K562 (cell line): ENCODE data around the gene SLC35A4. TPM values are rescaled to one million over a fixed set of nuclear protein-coding genes. Genes with fewer than 3 reads are reported as not detected.

Experiments used
- FOXA1 ChIP-seq: fragments of 450-650 bp; IDR thresholded peaks from 2 replicates; pipeline ENCODE4 v1.6.1; 2016; ENCODE audit warnings: mild to moderate bottlenecking, borderline replicate concordance
- KDM5B ChIP-seq: fragments of 200-600 bp; sonication (generic); IDR thresholded peaks from 2 replicates; pipeline ENCODE4 v1.6.1; 2012; ENCODE audit warnings: low read depth, mild to moderate bottlenecking, moderate library complexity, low read length, control low read depth, inconsistent platforms; ENCODE audit not compliant: insufficient replicate concordance
- KLF13 ChIP-seq: fragments of 450-650 bp; IDR thresholded peaks from 2 replicates; pipeline ENCODE4 v1.6.1; 2016; ENCODE audit warnings: missing genetic modification characterization, low read depth, mild to moderate bottlenecking, missing compliant biosample characterization, moderate library complexity, borderline replicate concordance
- NFE2L1 ChIP-seq: fragments of 450-650 bp; IDR thresholded peaks from 2 replicates; pipeline ENCODE4 v1.6.1; 2016; ENCODE audit warnings: missing genetic modification characterization, low read depth, mild to moderate bottlenecking, missing compliant biosample characterization, moderate library complexity, borderline replicate concordance
- PHF8 ChIP-seq: fragments of 200-600 bp; sonication (generic); IDR thresholded peaks from 2 replicates; pipeline ENCODE4 v1.6.1; 2012; ENCODE audit warnings: mixed run types, mild to moderate bottlenecking, inconsistent platforms, low read length, moderate library complexity, borderline replicate concordance
- POU5F1 ChIP-seq: fragments of 150-350 bp; IDR thresholded peaks from 2 replicates; pipeline ENCODE4 v1.6.1; 2014; ENCODE audit warnings: borderline replicate concordance, low read length, low read depth, mild to moderate bottlenecking; ENCODE audit not compliant: partially characterized antibody
- SETDB1 ChIP-seq: IDR thresholded peaks from one replicate; pipeline ENCODE4 v1.6.1; 2012; ENCODE audit warnings: low read length, control low read depth, inconsistent platforms
- STAT5B ChIP-seq: fragments of 250-450 bp; sonication (Bioruptor Pico); IDR thresholded peaks from 2 replicates; pipeline ENCODE4 v1.8.0; 2021; ENCODE audit warnings: mild to moderate bottlenecking, inconsistent platforms
- TCF3 ChIP-seq: sonication (generic); formaldehyde crosslinking; IDR thresholded peaks from 2 replicates; pipeline ENCODE4 v1.4.0; 2020; ENCODE audit warnings: mild to moderate bottlenecking, missing genetic modification reagents
- ZBTB17 ChIP-seq: fragments of 450-650 bp; formaldehyde crosslinking; IDR thresholded peaks from 2 replicates; pipeline ENCODE4 v1.4.0; 2020; ENCODE audit warnings: mild to moderate bottlenecking
- ZC3H4 ChIP-seq: sonication (generic); formaldehyde crosslinking; IDR thresholded peaks from 2 replicates; pipeline ENCODE4 v1.9.0; 2021; ENCODE audit warnings: missing genetic modification reagents, borderline replicate concordance
- ZNF12 ChIP-seq: sonication (generic); formaldehyde crosslinking; IDR thresholded peaks from 2 replicates; pipeline ENCODE4 v1.4.0; 2020; ENCODE audit warnings: mild to moderate bottlenecking, missing genetic modification reagents
- ZNF184 ChIP-seq: sonication (generic); formaldehyde crosslinking; IDR thresholded peaks from 2 replicates; pipeline ENCODE4 v1.5.0; 2020; ENCODE audit warnings: missing genetic modification reagents
- polyA plus RNA-seq, 8 experiments: library from polyadenylated mRNA; depleted of rRNA in 4 of 8; stranded (reverse) in 5 of 8; unstranded in 3 of 8; fragments of >200 nt; fragmentation: Nextera tagmentation in 2 of 8; fragmentation: Illumina TruSeq in 1 of 8; extraction: Ambion mirVana in 2 of 8; extraction: Trizol in 1 of 8; gene quantifications; 2 replicates each; pipeline versions ENCODE4 v1.2.1 to v1.2.3, GENCODE V29; 2011 to 2014; ENCODE audit warnings: inconsistent platforms in 1 of 8, missing spikeins in 1 of 8
- total RNA-seq, 7 experiments: library from RNA; depleted of rRNA in 6 of 7; stranded (reverse); fragments of >200 nt in 6 of 7; fragmentation: Illumina TruSeq in 2 of 7; extraction: Trizol in 2 of 7; gene quantifications; 2 replicates each; pipeline versions ENCODE4 v1.2.1 to v1.2.3, GENCODE V29; 2011 to 2021; ENCODE audit warnings: low replicate concordance in 1 of 7
- TF ChIP-seq, protein P1 (sequence below): fragments of 450-650 bp; conservative IDR thresholded peaks from 2 replicates; pipeline ENCODE4 v1.6.1; 2016; ENCODE audit warnings: missing genetic modification characterization, low read depth, mild to moderate bottlenecking, control low read depth, missing compliant biosample characterization
- TF ChIP-seq, protein P2 (sequence below), 2 experiments: IDR thresholded peaks; 2 replicates each; pipeline ENCODE4 v1.6.1; 2012; ENCODE audit warnings: improper control_type of control experiment in 2 of 2, low read depth in 2 of 2, low read length in 2 of 2, borderline replicate concordance in 1 of 2

Gene SLC35A4
- total and polyA plus RNA-seq, 9 of the 15 experiments (the other 6 are each of a cell fraction or from before 2014, with no cell fraction given) = 21.8 to 171 (median 42.5) TPM

DNA sequence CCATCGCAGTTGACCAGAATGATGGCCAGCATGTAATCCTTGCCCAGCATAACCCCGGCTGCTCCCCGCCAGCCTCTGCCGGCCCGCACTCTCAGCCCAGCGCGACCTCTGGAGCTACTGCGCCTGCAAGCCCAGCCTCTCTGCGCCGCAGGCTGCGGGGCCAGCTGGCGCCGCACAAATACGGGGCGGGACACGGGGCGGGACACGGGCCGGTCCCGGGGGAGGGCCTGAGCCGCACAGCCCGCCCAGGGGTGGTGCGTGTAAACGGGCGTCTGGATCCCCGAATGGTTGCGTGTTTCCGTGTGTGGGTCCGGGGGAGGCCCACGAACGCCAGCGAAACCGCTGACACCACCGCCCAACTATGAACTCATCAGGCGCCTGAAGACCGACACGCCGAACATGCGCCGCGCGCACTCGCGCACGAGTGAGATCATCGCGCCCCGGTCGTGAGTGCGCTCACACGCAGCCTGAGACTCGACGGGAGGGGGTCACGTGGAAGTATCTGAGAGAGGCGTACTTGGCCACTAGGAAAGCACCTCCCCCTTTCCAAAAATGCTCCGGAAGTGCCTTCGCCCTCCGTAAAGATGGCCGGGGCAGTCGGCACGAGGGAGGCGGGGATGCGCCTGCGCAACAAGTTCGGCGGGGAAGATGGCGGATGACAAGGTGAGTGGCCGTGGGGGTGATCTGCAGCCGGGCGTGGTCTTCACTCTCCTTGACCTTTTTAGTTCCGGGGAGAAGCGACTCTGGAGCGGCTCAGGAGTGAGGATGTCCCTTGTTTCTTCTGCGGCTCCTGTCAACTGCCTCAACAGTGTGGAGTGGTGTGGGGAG is at the start of gene SLC35A4, which contains the start of gene APBB3 (continued):
- TF ChIP-seq NFE2L1 (no peak), KDM5B (peak; percentile 84), ZNF184 (CRISPR knock-in tag) (no peak), ZNF12 (CRISPR knock-in tag) (peak; percentile 32; the same call in 1 of the 2 replicates), ZBTB17 (no peak), FOXA1 (no peak), TCF3 (CRISPR knock-in tag) (peak; percentile 38; the same call in 1 of the 2 replicates), SETDB1 (no peak), PHF8 (peak; percentile 95), POU5F1 (no peak), ZC3H4 (CRISPR knock-in tag) (peak; percentile 91; the same call in 1 of the 2 replicates), STAT5B (CRISPR knock-in tag) (no peak), KLF13 (tag) (peak; percentile 58; the same call in 1 of the 2 replicates)
- TF ChIP-seq, protein P1, sequence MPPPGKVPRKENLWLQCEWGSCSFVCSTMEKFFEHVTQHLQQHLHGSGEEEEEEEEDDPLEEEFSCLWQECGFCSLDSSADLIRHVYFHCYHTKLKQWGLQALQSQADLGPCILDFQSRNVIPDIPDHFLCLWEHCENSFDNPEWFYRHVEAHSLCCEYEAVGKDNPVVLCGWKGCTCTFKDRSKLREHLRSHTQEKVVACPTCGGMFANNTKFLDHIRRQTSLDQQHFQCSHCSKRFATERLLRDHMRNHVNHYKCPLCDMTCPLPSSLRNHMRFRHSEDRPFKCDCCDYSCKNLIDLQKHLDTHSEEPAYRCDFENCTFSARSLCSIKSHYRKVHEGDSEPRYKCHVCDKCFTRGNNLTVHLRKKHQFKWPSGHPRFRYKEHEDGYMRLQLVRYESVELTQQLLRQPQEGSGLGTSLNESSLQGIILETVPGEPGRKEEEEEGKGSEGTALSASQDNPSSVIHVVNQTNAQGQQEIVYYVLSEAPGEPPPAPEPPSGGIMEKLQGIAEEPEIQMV (tag) = no peak
- TF ChIP-seq, protein P2, sequence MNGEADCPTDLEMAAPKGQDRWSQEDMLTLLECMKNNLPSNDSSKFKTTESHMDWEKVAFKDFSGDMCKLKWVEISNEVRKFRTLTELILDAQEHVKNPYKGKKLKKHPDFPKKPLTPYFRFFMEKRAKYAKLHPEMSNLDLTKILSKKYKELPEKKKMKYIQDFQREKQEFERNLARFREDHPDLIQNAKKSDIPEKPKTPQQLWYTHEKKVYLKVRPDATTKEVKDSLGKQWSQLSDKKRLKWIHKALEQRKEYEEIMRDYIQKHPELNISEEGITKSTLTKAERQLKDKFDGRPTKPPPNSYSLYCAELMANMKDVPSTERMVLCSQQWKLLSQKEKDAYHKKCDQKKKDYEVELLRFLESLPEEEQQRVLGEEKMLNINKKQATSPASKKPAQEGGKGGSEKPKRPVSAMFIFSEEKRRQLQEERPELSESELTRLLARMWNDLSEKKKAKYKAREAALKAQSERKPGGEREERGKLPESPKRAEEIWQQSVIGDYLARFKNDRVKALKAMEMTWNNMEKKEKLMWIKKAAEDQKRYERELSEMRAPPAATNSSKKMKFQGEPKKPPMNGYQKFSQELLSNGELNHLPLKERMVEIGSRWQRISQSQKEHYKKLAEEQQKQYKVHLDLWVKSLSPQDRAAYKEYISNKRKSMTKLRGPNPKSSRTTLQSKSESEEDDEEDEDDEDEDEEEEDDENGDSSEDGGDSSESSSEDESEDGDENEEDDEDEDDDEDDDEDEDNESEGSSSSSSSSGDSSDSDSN (IDR thresholded peaks at IDR 0.05; ENCODE audit: borderline replicate concordance in 1 of 2, low read depth in 2 of 2, low read length in 2 of 2) = peak in 1 of 2 experiments; percentile 33; a peak in 1 of 4 replicates
